ENCODE results near the gene ZIC4.

- TF ChIP-seq, protein P1, sequence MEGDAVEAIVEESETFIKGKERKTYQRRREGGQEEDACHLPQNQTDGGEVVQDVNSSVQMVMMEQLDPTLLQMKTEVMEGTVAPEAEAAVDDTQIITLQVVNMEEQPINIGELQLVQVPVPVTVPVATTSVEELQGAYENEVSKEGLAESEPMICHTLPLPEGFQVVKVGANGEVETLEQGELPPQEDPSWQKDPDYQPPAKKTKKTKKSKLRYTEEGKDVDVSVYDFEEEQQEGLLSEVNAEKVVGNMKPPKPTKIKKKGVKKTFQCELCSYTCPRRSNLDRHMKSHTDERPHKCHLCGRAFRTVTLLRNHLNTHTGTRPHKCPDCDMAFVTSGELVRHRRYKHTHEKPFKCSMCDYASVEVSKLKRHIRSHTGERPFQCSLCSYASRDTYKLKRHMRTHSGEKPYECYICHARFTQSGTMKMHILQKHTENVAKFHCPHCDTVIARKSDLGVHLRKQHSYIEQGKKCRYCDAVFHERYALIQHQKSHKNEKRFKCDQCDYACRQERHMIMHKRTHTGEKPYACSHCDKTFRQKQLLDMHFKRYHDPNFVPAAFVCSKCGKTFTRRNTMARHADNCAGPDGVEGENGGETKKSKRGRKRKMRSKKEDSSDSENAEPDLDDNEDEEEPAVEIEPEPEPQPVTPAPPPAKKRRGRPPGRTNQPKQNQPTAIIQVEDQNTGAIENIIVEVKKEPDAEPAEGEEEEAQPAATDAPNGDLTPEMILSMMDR (conservative IDR thresholded peaks at IDR 0.05; ENCODE audit: low read depth in 2 of 2): no peak
- TF ChIP-seq EZH2 (IDR thresholded peaks at IDR 0.05; ENCODE audit: low read depth, unreplicated experiment): peak; percentile 72
- TF ChIP-seq, protein P2, sequence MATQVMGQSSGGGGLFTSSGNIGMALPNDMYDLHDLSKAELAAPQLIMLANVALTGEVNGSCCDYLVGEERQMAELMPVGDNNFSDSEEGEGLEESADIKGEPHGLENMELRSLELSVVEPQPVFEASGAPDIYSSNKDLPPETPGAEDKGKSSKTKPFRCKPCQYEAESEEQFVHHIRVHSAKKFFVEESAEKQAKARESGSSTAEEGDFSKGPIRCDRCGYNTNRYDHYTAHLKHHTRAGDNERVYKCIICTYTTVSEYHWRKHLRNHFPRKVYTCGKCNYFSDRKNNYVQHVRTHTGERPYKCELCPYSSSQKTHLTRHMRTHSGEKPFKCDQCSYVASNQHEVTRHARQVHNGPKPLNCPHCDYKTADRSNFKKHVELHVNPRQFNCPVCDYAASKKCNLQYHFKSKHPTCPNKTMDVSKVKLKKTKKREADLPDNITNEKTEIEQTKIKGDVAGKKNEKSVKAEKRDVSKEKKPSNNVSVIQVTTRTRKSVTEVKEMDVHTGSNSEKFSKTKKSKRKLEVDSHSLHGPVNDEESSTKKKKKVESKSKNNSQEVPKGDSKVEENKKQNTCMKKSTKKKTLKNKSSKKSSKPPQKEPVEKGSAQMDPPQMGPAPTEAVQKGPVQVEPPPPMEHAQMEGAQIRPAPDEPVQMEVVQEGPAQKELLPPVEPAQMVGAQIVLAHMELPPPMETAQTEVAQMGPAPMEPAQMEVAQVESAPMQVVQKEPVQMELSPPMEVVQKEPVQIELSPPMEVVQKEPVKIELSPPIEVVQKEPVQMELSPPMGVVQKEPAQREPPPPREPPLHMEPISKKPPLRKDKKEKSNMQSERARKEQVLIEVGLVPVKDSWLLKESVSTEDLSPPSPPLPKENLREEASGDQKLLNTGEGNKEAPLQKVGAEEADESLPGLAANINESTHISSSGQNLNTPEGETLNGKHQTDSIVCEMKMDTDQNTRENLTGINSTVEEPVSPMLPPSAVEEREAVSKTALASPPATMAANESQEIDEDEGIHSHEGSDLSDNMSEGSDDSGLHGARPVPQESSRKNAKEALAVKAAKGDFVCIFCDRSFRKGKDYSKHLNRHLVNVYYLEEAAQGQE (IDR thresholded peaks at IDR 0.05; ENCODE audit: unreplicated experiment): no peak
- TF ChIP-seq POLR2AphosphoS5 (IDR thresholded peaks at IDR 0.05; ENCODE audit: low read depth): no peak
- TF ChIP-seq JUNB (IDR thresholded peaks at IDR 0.05; ENCODE audit: unreplicated experiment): no peak
- TF ChIP-seq CREB1 (CRISPR knock-in tag; IDR thresholded peaks at IDR 0.05; ENCODE audit: low read depth): no peak
These were observed 14.2 kb upstream of the ZIC4 start for GRCh38 chr3:147420353-147421183.

All from GM23338 (cell line).